ENCODE data around the gene ACO2. TPM values are rescaled to one million over a fixed set of nuclear protein-coding genes. Genes with fewer than 3 reads are reported as not detected.
A peak's percentile ranks its signal among the peaks of the same experiment; 100 is the strongest.

The ACO2 gene
- total RNA-seq, 1 donor from 2014 or later: 114 TPM

DNA sequence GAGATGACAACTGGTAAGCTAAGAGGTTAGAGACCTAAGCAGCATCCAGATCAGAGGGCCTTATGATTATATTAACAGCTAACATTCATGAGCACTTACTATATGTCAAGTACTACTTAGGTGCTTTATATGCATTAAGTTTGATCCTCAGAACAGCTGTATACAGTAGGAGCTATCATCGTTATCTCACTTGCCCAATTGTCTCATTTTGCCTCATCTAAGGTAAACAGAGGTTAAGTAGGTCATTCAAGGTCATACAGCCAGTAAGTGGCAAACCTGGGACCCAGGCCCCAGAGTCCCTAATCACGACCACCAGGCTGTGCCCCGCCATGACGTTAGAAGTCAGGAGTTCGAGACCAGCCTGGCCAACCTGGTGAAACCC lies 79.9 kb downstream of the ACO2 start:
- no peaks in the 10 kb centered on the region for H3K9me3 Mint-ChIP-seq (ENCODE audit: unreplicated experiment)
- no peak overlapping the region for H3K27ac Mint-ChIP-seq (ENCODE audit: unreplicated experiment)
- H3K27me3 Mint-ChIP-seq (ENCODE audit: unreplicated experiment): peaks cover 4% of the 10 kb centered on the region
- peaks cover 14% of the 10 kb centered on the region for H3K4me1 Mint-ChIP-seq (ENCODE audit: low read depth, unreplicated experiment)
- no peak for DNase-seq
- TF ChIP-seq, protein P1, sequence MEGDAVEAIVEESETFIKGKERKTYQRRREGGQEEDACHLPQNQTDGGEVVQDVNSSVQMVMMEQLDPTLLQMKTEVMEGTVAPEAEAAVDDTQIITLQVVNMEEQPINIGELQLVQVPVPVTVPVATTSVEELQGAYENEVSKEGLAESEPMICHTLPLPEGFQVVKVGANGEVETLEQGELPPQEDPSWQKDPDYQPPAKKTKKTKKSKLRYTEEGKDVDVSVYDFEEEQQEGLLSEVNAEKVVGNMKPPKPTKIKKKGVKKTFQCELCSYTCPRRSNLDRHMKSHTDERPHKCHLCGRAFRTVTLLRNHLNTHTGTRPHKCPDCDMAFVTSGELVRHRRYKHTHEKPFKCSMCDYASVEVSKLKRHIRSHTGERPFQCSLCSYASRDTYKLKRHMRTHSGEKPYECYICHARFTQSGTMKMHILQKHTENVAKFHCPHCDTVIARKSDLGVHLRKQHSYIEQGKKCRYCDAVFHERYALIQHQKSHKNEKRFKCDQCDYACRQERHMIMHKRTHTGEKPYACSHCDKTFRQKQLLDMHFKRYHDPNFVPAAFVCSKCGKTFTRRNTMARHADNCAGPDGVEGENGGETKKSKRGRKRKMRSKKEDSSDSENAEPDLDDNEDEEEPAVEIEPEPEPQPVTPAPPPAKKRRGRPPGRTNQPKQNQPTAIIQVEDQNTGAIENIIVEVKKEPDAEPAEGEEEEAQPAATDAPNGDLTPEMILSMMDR (IDR thresholded peaks at IDR 0.05; ENCODE audit: partially characterized antibody, unreplicated experiment): no peak
- H3K4me3 Mint-ChIP-seq (ENCODE audit: unreplicated experiment): no peak overlapping the region
- no peaks in the 10 kb centered on the region for H3K36me3 Mint-ChIP-seq (ENCODE audit: unreplicated experiment)

DNA sequence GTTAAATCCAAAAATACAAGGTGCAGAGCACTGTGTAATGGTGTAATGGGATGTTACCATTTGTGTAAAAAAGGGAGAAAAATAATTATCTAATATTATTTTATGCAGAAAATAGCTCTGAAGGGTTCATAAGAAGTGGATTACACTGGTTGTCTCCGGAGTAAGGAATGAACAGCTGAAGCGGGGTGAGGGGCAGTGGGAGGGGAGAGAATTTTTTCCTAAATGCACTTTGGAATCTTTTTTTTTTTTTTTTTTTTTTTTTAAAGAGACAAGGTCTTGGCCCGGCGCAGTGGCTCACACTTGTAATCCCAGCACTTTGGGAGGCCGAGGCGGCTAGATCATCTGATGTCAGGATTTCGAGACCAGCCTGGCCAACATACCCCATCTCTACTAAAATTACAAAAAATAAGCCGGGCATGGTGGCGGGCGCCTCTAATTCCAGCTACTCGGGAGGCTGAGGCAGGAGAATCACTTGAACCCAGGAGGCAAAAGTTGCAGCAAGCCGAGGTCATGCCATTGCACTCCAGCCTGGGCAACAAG lies 82.1 kb downstream of the ACO2 start:
- Mint-ChIP-seq H3K27me3 (ENCODE audit: unreplicated experiment) (peaks cover 6% of the 10 kb centered on the region), H3K27ac (ENCODE audit: unreplicated experiment) (no peak overlapping the region), H3K36me3 (ENCODE audit: unreplicated experiment) (no peaks in the 10 kb centered on the region), H3K9me3 (ENCODE audit: unreplicated experiment) (no peaks in the 10 kb centered on the region), H3K4me1 (ENCODE audit: low read depth, unreplicated experiment) (peaks cover 8% of the 10 kb centered on the region), H3K4me3 (ENCODE audit: unreplicated experiment) (no peak overlapping the region)
- TF ChIP-seq, protein P1 (IDR thresholded peaks at IDR 0.05; ENCODE audit: partially characterized antibody, unreplicated experiment): no peak
- no peak for DNase-seq

DNA sequence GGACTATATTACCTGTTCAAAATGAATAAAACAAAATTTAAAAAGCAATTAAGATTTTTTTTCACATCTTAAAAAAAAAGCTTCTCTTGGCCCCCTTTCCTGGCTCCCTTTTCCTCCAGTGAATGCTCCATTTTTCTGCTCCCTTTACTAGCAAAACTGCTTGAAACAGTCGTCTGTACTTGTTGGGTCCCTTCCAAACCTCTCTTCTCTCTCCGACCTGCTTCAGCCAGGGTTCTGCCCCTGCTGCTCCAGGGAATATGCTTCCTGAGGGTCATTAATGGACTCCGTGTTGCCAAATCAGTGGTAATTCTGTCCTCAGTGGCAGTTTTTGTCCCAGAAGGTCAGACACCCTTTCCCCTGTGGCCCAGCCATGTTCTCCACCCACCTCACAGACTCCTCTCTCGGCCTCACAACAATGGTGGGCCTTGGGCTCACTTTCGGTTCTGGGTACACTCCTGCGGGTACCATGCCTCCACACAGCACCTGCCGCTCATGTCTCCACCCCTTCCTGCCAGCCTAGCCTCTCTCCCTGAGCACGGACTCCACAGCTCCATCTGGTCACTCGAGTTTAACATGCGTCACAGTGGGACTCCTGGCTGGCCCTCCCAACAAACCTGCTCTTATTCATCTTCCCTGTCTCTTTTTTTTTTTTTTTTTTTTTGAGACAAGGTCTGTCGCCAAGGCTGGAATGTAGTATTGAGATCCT lies 83.1 kb downstream of the ACO2 start:
- Mint-ChIP-seq H3K9me3 (ENCODE audit: unreplicated experiment) (no peaks in the 10 kb centered on the region), H3K27me3 (ENCODE audit: unreplicated experiment) (peaks cover 6% of the 10 kb centered on the region), H3K4me3 (ENCODE audit: unreplicated experiment) (peak overlapping the region; percentile 18), H3K36me3 (ENCODE audit: unreplicated experiment) (no peaks in the 10 kb centered on the region), H3K27ac (ENCODE audit: unreplicated experiment) (no peak overlapping the region), H3K4me1 (ENCODE audit: low read depth, unreplicated experiment) (peaks cover 11% of the 10 kb centered on the region)
- TF ChIP-seq, protein P1 (IDR thresholded peaks at IDR 0.05; ENCODE audit: partially characterized antibody, unreplicated experiment): no peak
- no peak for DNase-seq

DNA sequence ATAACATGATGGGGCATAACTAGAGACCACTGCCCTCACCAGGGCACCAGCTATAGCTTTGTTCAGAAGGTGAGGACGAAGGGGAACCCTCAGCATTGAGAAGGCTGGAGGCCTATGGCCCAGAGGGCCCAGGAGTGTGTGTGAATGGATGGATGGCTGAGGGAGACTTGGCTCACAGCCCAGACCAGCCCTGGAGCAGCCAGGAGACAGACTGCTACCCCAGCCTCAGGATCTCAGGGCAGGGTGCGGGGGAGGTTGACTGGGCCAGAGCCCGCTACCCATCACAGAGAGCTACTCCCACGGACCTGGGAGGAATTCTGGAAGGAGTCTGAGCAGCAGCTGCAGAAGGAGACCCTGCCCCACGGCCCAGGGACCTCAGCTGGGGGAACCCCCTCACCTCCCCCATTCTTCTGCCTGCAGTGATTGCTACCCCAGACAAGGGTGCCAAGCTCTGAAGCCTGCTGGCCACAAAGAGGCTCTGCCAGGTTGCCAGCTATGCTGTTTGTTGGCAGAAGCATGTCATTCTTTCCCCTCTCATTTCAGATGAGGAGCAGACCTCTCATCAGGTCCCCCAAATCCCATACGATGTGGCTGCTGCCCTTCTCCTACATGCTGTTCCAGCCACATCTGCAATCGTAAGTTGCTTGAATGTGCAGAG lies 86.5 kb downstream of the ACO2 start:
- no peaks in the 10 kb centered on the region for H3K36me3 Mint-ChIP-seq (ENCODE audit: unreplicated experiment)
- peak overlapping the region; percentile 48 for H3K27ac Mint-ChIP-seq (ENCODE audit: unreplicated experiment)
- H3K4me1 Mint-ChIP-seq (ENCODE audit: low read depth, unreplicated experiment): peaks cover 22% of the 10 kb centered on the region
- no peak overlapping the region for H3K4me3 Mint-ChIP-seq (ENCODE audit: unreplicated experiment)
- no peak for DNase-seq
- TF ChIP-seq, protein P1 (IDR thresholded peaks at IDR 0.05; ENCODE audit: partially characterized antibody, unreplicated experiment): no peak
- H3K9me3 Mint-ChIP-seq (ENCODE audit: unreplicated experiment): no peaks in the 10 kb centered on the region
- H3K27me3 Mint-ChIP-seq (ENCODE audit: unreplicated experiment): peaks cover 2% of the 10 kb centered on the region

DNA sequence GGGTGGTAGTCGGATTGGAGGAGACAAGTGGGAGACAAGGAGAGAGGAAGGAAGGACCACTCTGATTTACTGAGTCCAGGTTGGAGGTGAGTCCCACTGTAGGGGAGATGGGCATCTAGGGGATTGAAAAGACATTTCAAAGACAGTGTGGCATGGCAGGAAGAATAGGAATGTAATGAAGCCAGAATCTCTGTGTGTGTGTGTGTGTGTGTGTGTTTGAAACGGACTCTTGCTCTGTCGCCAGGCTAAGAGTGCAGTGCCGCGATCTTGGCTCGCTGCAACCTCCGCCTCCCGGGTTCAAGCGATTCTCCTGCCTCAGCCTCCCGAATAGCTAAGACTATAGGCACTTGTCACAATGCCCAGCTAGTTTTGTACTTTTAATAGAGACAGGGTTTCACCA lies 87.6 kb downstream of the ACO2 start:
- no peaks in the 10 kb centered on the region for H3K9me3 Mint-ChIP-seq (ENCODE audit: unreplicated experiment)
- peaks cover 31% of the 10 kb centered on the region for H3K4me1 Mint-ChIP-seq (ENCODE audit: low read depth, unreplicated experiment)
- DNase-seq: no peak
- H3K27ac Mint-ChIP-seq (ENCODE audit: unreplicated experiment): peak overlapping the region; percentile 80
- peak overlapping the region; percentile 4 for H3K4me3 Mint-ChIP-seq (ENCODE audit: unreplicated experiment)
- TF ChIP-seq, protein P1 (IDR thresholded peaks at IDR 0.05; ENCODE audit: partially characterized antibody, unreplicated experiment): no peak
- H3K27me3 Mint-ChIP-seq (ENCODE audit: unreplicated experiment): peaks cover 6% of the 10 kb centered on the region
- H3K36me3 Mint-ChIP-seq (ENCODE audit: unreplicated experiment): no peaks in the 10 kb centered on the region
